Mesenchymal stem cell (in vitro differentiated cells and primary cell): ENCODE results near the gene NXPH4.

Experiments used
- DNase-seq: peaks from one replicate; pipeline ENCODE4 v3.0.0-alpha.2; 2013
- H2AFZ ChIP-seq: one replicate; pipeline ENCODE4 v1.6.1; 2013; ENCODE audit warnings: low read depth, mild to moderate bottlenecking, control low read depth, inconsistent platforms, low read length, moderate library complexity
- H2AK5ac ChIP-seq: 2 replicates; pipeline ENCODE4 v1.6.1; 2013; ENCODE audit warnings: low read length, moderate library complexity, mild to moderate bottlenecking, inconsistent platforms; ENCODE audit not compliant: severe bottlenecking
- H2BK120ac ChIP-seq: one replicate; pipeline ENCODE4 v1.6.1; 2013; ENCODE audit warnings: low read depth, mild to moderate bottlenecking, inconsistent platforms, low read length, moderate library complexity
- H2BK12ac ChIP-seq, 2 experiments: one replicate each; pipeline ENCODE4 v1.6.1; 2013; ENCODE audit warnings: inconsistent platforms in 2 of 2, low read length in 2 of 2, mild to moderate bottlenecking in 2 of 2, moderate library complexity in 2 of 2, control low read depth in 1 of 2
- H2BK15ac ChIP-seq: one replicate; pipeline ENCODE4 v1.6.1; 2013; ENCODE audit warnings: mild to moderate bottlenecking, low read depth, inconsistent platforms; ENCODE audit not compliant: poor library complexity, severe bottlenecking
- H2BK5ac ChIP-seq: 2 replicates; pipeline ENCODE4 v1.6.1; 2013; ENCODE audit warnings: low read depth, mild to moderate bottlenecking, low read length, control low read depth, inconsistent platforms; ENCODE audit not compliant: poor library complexity, severe bottlenecking
- H3K14ac ChIP-seq, 2 experiments: one replicate each; pipeline ENCODE4 v1.6.1; 2013; ENCODE audit warnings: inconsistent platforms in 2 of 2, low read length in 2 of 2, control low read depth in 1 of 2, mild to moderate bottlenecking in 1 of 2, moderate library complexity in 1 of 2
- H3K18ac ChIP-seq, 2 experiments: one replicate each; pipeline ENCODE4 v1.6.1; 2013; ENCODE audit warnings: inconsistent platforms in 2 of 2, low read length in 2 of 2, control low read depth in 1 of 2, low read depth in 1 of 2, mild to moderate bottlenecking in 1 of 2
- H3K23ac ChIP-seq, 2 experiments: one replicate each; pipeline ENCODE4 v1.6.1; 2013; ENCODE audit warnings: inconsistent platforms in 2 of 2, low read length in 2 of 2, mild to moderate bottlenecking in 2 of 2, moderate library complexity in 2 of 2, control low read depth in 1 of 2
- H3K27ac ChIP-seq: 2 replicates; pipeline ENCODE4 v1.5.1; 2013; ENCODE audit warnings: mild to moderate bottlenecking, moderate library complexity, low read length, control low read depth, inconsistent platforms; ENCODE audit not compliant: poor library complexity, severe bottlenecking
- H3K27me3 ChIP-seq, 2 experiments: 2 replicates each; pipeline versions ENCODE4 v1.6.1 to v1.7.0; 2013; ENCODE audit warnings: low read length in 2 of 2, mild to moderate bottlenecking in 2 of 2, moderate library complexity in 2 of 2, control low read depth in 1 of 2, inconsistent platforms in 1 of 2; ENCODE audit not compliant: control insufficient read depth in 1 of 2, insufficient read depth in 1 of 2
- H3K36me3 ChIP-seq, 2 experiments: 2 replicates each; pipeline versions ENCODE4 v1.6.1 to v1.7.0; 2013; ENCODE audit warnings: low read length in 2 of 2, control low read depth in 1 of 2, inconsistent platforms in 1 of 2, low read depth in 1 of 2, mild to moderate bottlenecking in 1 of 2; ENCODE audit not compliant: insufficient read depth in 2 of 2, control insufficient read depth in 1 of 2
- H3K4ac ChIP-seq, 2 experiments: one replicate each; pipeline ENCODE4 v1.6.1; 2013; ENCODE audit warnings: inconsistent platforms in 2 of 2, low read length in 2 of 2, mild to moderate bottlenecking in 2 of 2, moderate library complexity in 2 of 2, control low read depth in 1 of 2, low read depth in 1 of 2
- H3K4me1 ChIP-seq: 2 replicates; pipeline ENCODE4 v1.6.1; 2013; ENCODE audit warnings: low read depth, low read length, control low read depth; ENCODE audit not compliant: control insufficient read depth, insufficient read depth
- H3K4me2 ChIP-seq: 2 replicates; pipeline ENCODE4 v1.6.1; 2013; ENCODE audit warnings: low read length, mild to moderate bottlenecking, inconsistent platforms; ENCODE audit not compliant: poor library complexity, severe bottlenecking
- H3K4me3 ChIP-seq, 2 experiments: 2 replicates each; pipeline versions ENCODE4 v1.5.1 to v1.7.0; 2013; ENCODE audit warnings: low read length in 2 of 2, mild to moderate bottlenecking in 2 of 2, control low read depth in 1 of 2, low read depth in 1 of 2; ENCODE audit not compliant: insufficient read depth in 1 of 2
- H3K79me1 ChIP-seq: replicated peaks from 2 replicates; pipeline ENCODE4 v1.6.1; 2013; ENCODE audit warnings: mild to moderate bottlenecking, control low read depth, low read length, inconsistent platforms; ENCODE audit not compliant: poor library complexity, severe bottlenecking
- H3K9ac ChIP-seq: 2 replicates; pipeline ENCODE4 v1.7.0; 2013; ENCODE audit warnings: mild to moderate bottlenecking, low read length, moderate library complexity
- H3K9me3 ChIP-seq: 2 replicates; pipeline ENCODE4 v1.7.0; 2013; ENCODE audit warnings: mild to moderate bottlenecking, low read length; ENCODE audit not compliant: control insufficient read depth
- H4K8ac ChIP-seq: one replicate; pipeline ENCODE4 v1.6.1; 2013; ENCODE audit warnings: inconsistent platforms, mild to moderate bottlenecking, low read length, moderate library complexity
- H4K91ac ChIP-seq: one replicate; pipeline ENCODE4 v1.6.1; 2013; ENCODE audit warnings: mild to moderate bottlenecking, low read length, inconsistent platforms
- WGBS: methylation state at CpG from one replicate; pipeline ENCODE4 v1.1.7; 2013; ENCODE audit warnings: mixed read lengths; 5-methylcytosine and 5-hydroxymethylcytosine counted together

The NXPH4 gene

GRCh38 chr12:57240066-57240921 is 23.7 kb downstream of the NXPH4 start:
- H3K4me1 ChIP-seq, result peaks cover 48% of the 10 kb centered on the region
- peak overlapping the region in 1 of 2 experiments; percentile 45 for H2BK12ac ChIP-seq
- peak overlapping the region; percentile 11 to 73 for H3K18ac ChIP-seq
- H2BK5ac ChIP-seq, result no peak overlapping the region
- H2AK5ac ChIP-seq, result no peak overlapping the region
- H4K8ac ChIP-seq, result peak overlapping the region; percentile 43
- peak overlapping the region; percentile 50 to 81 for H3K4me3 ChIP-seq
- DNase-seq, result peak; percentile 68
- H3K79me1 ChIP-seq, result no peaks in the 10 kb centered on the region
- H3K27me3 ChIP-seq, result peaks cover 48 to 86% of the 10 kb centered on the region in 2 experiments
- H2BK120ac ChIP-seq, result peak overlapping the region; percentile 87
- 2% methylated on average over 56 of the region's 72 CpGs for WGBS
- peak overlapping the region; percentile 98 for H3K4me2 ChIP-seq
- peak overlapping the region in 1 of 2 experiments; percentile 58 for H3K14ac ChIP-seq
- peak overlapping the region; percentile 63 for H2BK15ac ChIP-seq
- H2AFZ ChIP-seq, result peak overlapping the region; percentile 18
- H3K4ac ChIP-seq, result peak overlapping the region; percentile 7 to 18
- H3K9ac ChIP-seq, result peak overlapping the region; percentile 88
- peak overlapping the region; percentile 41 for H4K91ac ChIP-seq
- no peak overlapping the region for H3K27ac ChIP-seq
- no peak overlapping the region for H3K23ac ChIP-seq
- H3K36me3 ChIP-seq, result peaks cover 0 to 12% of the 10 kb centered on the region in 2 experiments
- no peaks in the 10 kb centered on the region for H3K9me3 ChIP-seq

GRCh38 chr12:57240926-57241401 is 24.4 kb downstream of the NXPH4 start:
- H2BK15ac ChIP-seq, result peak overlapping the region; percentile 63
- peaks cover 48 to 84% of the 10 kb centered on the region in 2 experiments for H3K27me3 ChIP-seq
- no peak overlapping the region for H2BK120ac ChIP-seq
- H3K4me1 ChIP-seq, result peaks cover 47% of the 10 kb centered on the region
- no peak overlapping the region for H2AFZ ChIP-seq
- no peak overlapping the region for H2BK12ac ChIP-seq
- no peak overlapping the region for H2BK5ac ChIP-seq
- H3K36me3 ChIP-seq, result peaks cover 0 to 5% of the 10 kb centered on the region in 2 experiments
- no peak overlapping the region for H3K27ac ChIP-seq
- peak overlapping the region; percentile 88 for H3K9ac ChIP-seq
- no peak overlapping the region for H2AK5ac ChIP-seq
- H3K4me3 ChIP-seq, result peak overlapping the region in 1 of 2 experiments; percentile 81
- H3K23ac ChIP-seq, result no peak overlapping the region
- no peaks in the 10 kb centered on the region for H3K9me3 ChIP-seq
- H3K4me2 ChIP-seq, result peak overlapping the region; percentile 98
- no peak overlapping the region for H3K18ac ChIP-seq
- no peak overlapping the region for H4K8ac ChIP-seq
- peak; percentile 56 for DNase-seq
- H4K91ac ChIP-seq, result peak overlapping the region; percentile 14
- H3K14ac ChIP-seq, result no peak overlapping the region
- H3K4ac ChIP-seq, result no peak overlapping the region
- no peaks in the 10 kb centered on the region for H3K79me1 ChIP-seq
- WGBS, result 11% methylated on average over 18 of the region's 19 CpGs

- peak overlapping the region; percentile 88 for H3K9ac ChIP-seq
- H3K4ac ChIP-seq, result no peak overlapping the region
- no peaks in the 10 kb centered on the region for H3K36me3 ChIP-seq
- no peak overlapping the region for H3K23ac ChIP-seq
- H3K9me3 ChIP-seq, result no peaks in the 10 kb centered on the region
- peak; percentile 32 for DNase-seq
- no peak overlapping the region for H2BK120ac ChIP-seq
- WGBS, result 18% methylated on average over 24 of the region's 48 CpGs
- no peak overlapping the region for H3K27ac ChIP-seq
- no peak overlapping the region for H2BK5ac ChIP-seq
- H4K91ac ChIP-seq, result no peak overlapping the region
- H3K14ac ChIP-seq, result no peak overlapping the region
- no peak overlapping the region for H2BK12ac ChIP-seq
- H3K18ac ChIP-seq, result no peak overlapping the region
- no peak overlapping the region for H2BK15ac ChIP-seq
- H3K4me1 ChIP-seq, result peaks cover 47% of the 10 kb centered on the region
- no peak overlapping the region for H3K4me3 ChIP-seq
- H2AFZ ChIP-seq, result no peak overlapping the region
- no peaks in the 10 kb centered on the region for H3K79me1 ChIP-seq
- H2AK5ac ChIP-seq, result no peak overlapping the region
- H3K27me3 ChIP-seq, result peaks cover 48 to 77% of the 10 kb centered on the region in 2 experiments
- no peak overlapping the region for H4K8ac ChIP-seq
- no peak overlapping the region for H3K4me2 ChIP-seq
Measured at GRCh38 chr12:57241402-57242310, 25.1 kb downstream of the NXPH4 start.
